Measurements from ENCODE around the gene L3HYPDH.
A peak's percentile ranks its signal among the peaks of the same experiment; 100 is the strongest.

The L3HYPDH gene

DNA sequence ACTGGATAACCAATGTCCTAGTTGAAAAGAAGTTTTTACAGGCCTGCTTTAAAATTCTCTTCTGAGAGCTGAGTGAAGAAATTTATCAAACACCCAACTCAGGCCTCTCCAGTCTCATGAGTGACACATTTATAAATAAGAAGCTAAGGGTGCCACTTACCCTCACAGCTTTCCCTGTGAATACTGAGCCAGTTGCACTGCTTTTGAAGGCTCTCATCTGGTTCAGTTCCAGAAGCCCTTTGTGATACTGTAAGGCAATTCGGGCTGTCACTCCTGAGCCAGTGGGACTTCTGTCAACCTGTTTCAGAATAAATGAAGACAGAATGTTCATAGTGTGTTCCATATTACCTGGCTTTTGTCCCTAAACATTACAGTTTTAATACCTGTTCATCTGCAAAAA, 8.5 kb downstream of the L3HYPDH start:
- Histone ChIP-seq H3K4ac (ENCODE audit: low read depth, low read length) (no peak overlapping the region), H3K4me2 (ENCODE audit: low read length) (no peak overlapping the region), H3K79me1 (ENCODE audit: low read length) (peaks cover 2% of the 10 kb centered on the region), H3K27me3 (ENCODE audit: insufficient read depth, low read length, poor library complexity) (no peaks in the 10 kb centered on the region), H4K8ac (ENCODE audit: low read depth, low read length) (no peak overlapping the region), H3K18ac (ENCODE audit: low read length) (no peak overlapping the region), H4K5ac (ENCODE audit: low read length) (no peak overlapping the region), H3K56ac (ENCODE audit: low read length) (no peak overlapping the region), H3K36me3 (ENCODE audit: control insufficient read depth, insufficient read depth, low read length) (peaks cover 2% of the 10 kb centered on the region), H3K79me2 (ENCODE audit: control insufficient read depth, insufficient read depth, low read length) (peaks cover 2% of the 10 kb centered on the region), H3K27ac (ENCODE audit: low read depth, low read length) (no peak overlapping the region), H2BK5ac (ENCODE audit: low read length) (no peak overlapping the region), H3K4me3 (ENCODE audit: low read length) (no peak overlapping the region), H3K23ac (ENCODE audit: low read length) (no peak overlapping the region), H3K4me1 (ENCODE audit: control insufficient read depth, low read depth, low read length) (no peaks in the 10 kb centered on the region), H2AK5ac (ENCODE audit: low read length) (no peak overlapping the region), H2BK15ac (replicated peaks; ENCODE audit: low read depth) (no peak overlapping the region), H3K9ac (ENCODE audit: low read length) (no peak overlapping the region), H2BK120ac (ENCODE audit: low read depth, low read length) (no peak overlapping the region)
- DNase-seq = no peak
- no CpG with 5 or more reads among the region's 1 CpG for WGBS (ENCODE audit: extremely low coverage, insufficient coverage, low lambda C conversion rate)

DNA sequence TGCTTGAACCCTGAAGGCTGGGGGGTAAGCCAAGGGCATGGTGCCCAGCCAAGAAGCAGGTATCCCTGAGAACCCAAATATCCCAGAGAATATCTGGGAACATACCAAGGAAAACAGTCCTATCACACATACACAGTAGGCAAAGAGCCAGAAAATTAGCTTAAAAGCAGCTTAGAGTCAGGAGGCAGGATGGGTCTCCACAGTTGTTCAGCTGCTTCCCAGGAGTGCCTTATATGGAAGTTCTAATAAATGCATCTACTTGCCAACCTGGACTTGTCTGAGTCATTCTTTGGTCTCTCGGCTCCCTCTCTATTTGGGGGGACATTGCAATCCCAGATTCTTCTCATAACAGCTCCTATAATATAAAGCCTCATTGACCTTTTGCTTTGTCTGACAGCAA, 10.0 kb downstream of the L3HYPDH start:
- no CpG with 5 or more reads among the region's 1 CpG for WGBS (ENCODE audit: extremely low coverage, insufficient coverage, low lambda C conversion rate)
- no peak overlapping the region for H3K56ac ChIP-seq (ENCODE audit: low read length)
- no peak overlapping the region for H3K4ac ChIP-seq (ENCODE audit: low read depth, low read length)
- H3K4me2 ChIP-seq (ENCODE audit: low read length) = no peak overlapping the region
- no peak overlapping the region for H2BK15ac ChIP-seq (replicated peaks; ENCODE audit: low read depth)
- no peak overlapping the region for H3K23ac ChIP-seq (ENCODE audit: low read length)
- no peaks in the 10 kb centered on the region for H3K79me2 ChIP-seq (ENCODE audit: control insufficient read depth, insufficient read depth, low read length)
- no peak overlapping the region for H2BK5ac ChIP-seq (ENCODE audit: low read length)
- no peak overlapping the region for H3K27ac ChIP-seq (ENCODE audit: low read depth, low read length)
- no peak overlapping the region for H3K18ac ChIP-seq (ENCODE audit: low read length)
- H3K4me1 ChIP-seq (ENCODE audit: control insufficient read depth, low read depth, low read length) = no peaks in the 10 kb centered on the region
- H4K8ac ChIP-seq (ENCODE audit: low read depth, low read length) = no peak overlapping the region
- H3K79me1 ChIP-seq (ENCODE audit: low read length) = peaks cover 2% of the 10 kb centered on the region
- H2AK5ac ChIP-seq (ENCODE audit: low read length) = no peak overlapping the region
- H3K9ac ChIP-seq (ENCODE audit: low read length) = no peak overlapping the region
- no peak overlapping the region for H2BK120ac ChIP-seq (ENCODE audit: low read depth, low read length)
- no peak for DNase-seq
- no peak overlapping the region for H3K4me3 ChIP-seq (ENCODE audit: low read length)
- peaks cover 2% of the 10 kb centered on the region for H3K36me3 ChIP-seq (ENCODE audit: control insufficient read depth, insufficient read depth, low read length)
- H4K5ac ChIP-seq (ENCODE audit: low read length) = no peak overlapping the region
- H3K27me3 ChIP-seq (ENCODE audit: insufficient read depth, low read length, poor library complexity) = no peaks in the 10 kb centered on the region

DNA sequence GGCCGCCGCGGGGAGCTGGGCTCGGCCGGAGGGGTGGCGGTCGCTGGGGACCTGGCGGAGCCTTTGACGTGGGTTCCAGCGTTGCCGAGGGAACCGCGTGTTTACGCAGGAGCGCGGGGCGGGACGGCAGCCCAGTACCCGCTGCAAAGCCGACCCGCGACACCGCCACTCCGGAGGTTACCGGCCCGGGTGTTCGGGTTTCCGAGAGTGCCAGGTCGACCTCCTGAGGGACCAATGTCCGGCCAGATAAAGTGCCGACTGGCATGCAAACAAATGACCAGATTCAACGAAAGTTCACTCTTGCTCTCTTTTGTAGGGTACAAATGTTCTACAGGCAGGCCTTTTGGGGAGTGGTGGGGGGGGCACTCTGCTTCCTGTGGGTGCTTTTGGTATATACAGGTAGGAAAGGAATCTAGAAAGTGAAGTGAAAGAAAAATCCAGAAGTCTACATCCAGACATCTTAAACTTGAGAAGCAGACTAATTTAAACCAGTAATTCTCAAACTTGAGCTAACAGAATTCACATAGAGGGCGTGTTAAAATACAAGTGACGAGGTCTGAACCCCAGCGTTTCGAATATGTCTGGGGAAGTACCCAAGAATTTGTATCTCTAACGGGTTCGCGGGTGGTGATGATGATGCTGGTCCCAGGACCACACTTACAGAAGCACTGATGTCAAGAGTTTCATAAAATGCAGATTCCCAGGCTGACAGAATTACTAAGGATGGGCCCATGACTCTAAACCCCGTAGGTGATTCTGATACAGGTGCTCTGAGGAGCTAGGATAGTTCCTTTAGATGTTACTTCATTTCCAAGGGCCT, 18.7 kb downstream of the L3HYPDH start, which contains the start of gene GPR135:
TSS of gene GPR135 (minus strand) at position 65 of the 820 bp plus-strand sequence. CDS start 154 bp downstream, outside the sequence.
- Histone ChIP-seq H3K4me2 (ENCODE audit: low read length) (peak within 1 kb of the TSS; percentile 89), H3K9ac (ENCODE audit: low read length) (peak within 1 kb of the TSS; percentile 72), H2BK5ac (ENCODE audit: low read length) (no peak within 1 kb of the TSS), H3K79me2 (ENCODE audit: control insufficient read depth, insufficient read depth, low read length) (no peaks in the 10 kb centered on the region), H3K4me1 (ENCODE audit: control insufficient read depth, low read depth, low read length) (no peaks in the 10 kb centered on the region), H3K56ac (ENCODE audit: low read length) (peak within 1 kb of the TSS; percentile 73), H2BK120ac (ENCODE audit: low read depth, low read length) (no peak within 1 kb of the TSS), H3K18ac (ENCODE audit: low read length) (no peak within 1 kb of the TSS), H3K4me3 (ENCODE audit: low read length) (peak within 1 kb of the TSS; percentile 48), H3K4ac (ENCODE audit: low read depth, low read length) (no peak within 1 kb of the TSS), H4K8ac (ENCODE audit: low read depth, low read length) (no peak within 1 kb of the TSS), H2BK15ac (replicated peaks; ENCODE audit: low read depth) (no peak within 1 kb of the TSS), H4K5ac (ENCODE audit: low read length) (no peak within 1 kb of the TSS), H3K27ac (ENCODE audit: low read depth, low read length) (no peak within 1 kb of the TSS), H3K79me1 (ENCODE audit: low read length) (no peaks in the 10 kb centered on the region), H2AK5ac (ENCODE audit: low read length) (no peak within 1 kb of the TSS), H3K36me3 (ENCODE audit: control insufficient read depth, insufficient read depth, low read length) (no peaks in the 10 kb centered on the region), H3K23ac (ENCODE audit: low read length) (no peak within 1 kb of the TSS), H3K27me3 (ENCODE audit: insufficient read depth, low read length, poor library complexity) (peaks cover 2% of the 10 kb centered on the region)
- no CpG with 5 or more reads among the region's 40 CpGs for WGBS (ENCODE audit: extremely low coverage, insufficient coverage, low lambda C conversion rate)
- no peak for DNase-seq

DNA sequence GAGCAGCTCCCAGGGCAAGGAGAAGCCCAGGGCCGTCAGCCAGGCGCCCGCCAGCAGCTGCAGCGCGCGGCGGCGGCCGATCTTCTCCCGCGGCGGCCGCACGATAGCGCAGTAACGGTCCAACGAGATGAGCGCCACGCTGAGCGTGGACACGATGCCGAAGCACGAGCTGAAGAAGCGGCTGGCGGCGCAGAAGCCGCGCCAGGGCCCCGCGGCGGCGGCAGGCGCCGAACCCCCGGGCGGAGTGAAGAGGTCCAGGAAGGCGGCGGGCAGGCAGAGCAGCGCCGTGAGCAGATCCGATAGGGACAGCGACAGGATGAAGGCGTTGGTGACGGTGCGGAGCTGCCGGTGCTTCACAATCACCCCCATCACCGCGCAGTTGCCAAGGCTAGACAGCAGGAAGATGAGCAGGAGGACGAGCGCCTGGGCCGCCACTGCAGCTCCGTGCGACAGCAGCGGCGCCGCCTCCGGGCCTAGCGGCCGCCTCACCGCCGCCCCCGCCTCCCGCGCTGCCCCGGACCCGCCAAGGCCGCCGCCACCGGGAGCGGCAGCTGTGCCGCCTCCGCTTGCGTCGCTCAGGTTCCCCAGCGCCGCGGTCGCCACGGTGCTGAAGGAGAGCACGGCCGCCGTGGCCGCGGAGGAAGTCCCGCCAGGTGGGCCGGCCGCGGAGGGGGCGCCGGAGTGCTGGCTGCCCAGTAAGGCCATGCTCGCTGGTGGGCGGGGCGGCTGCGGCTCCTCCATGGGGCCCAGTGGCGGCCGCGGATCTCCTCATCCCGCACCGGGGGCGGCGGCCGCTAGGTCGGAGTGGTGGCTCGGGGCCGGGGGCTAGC, 19.5 kb downstream of the L3HYPDH start:
- Histone ChIP-seq H3K4me3 (ENCODE audit: low read length) (peak overlapping the region; percentile 48), H2AK5ac (ENCODE audit: low read length) (no peak overlapping the region)

GRCh38 chr14:59463787-59464485, 20.3 kb downstream of the L3HYPDH start:
- Histone ChIP-seq H4K5ac (ENCODE audit: low read length) (no peak overlapping the region), H3K9ac (ENCODE audit: low read length) (peak overlapping the region; percentile 72), H3K27ac (ENCODE audit: low read depth, low read length) (no peak overlapping the region), H3K36me3 (ENCODE audit: control insufficient read depth, insufficient read depth, low read length) (no peaks in the 10 kb centered on the region), H3K27me3 (ENCODE audit: insufficient read depth, low read length, poor library complexity) (peaks cover 2% of the 10 kb centered on the region), H2BK5ac (ENCODE audit: low read length) (no peak overlapping the region), H3K4me3 (ENCODE audit: low read length) (no peak overlapping the region), H4K8ac (ENCODE audit: low read depth, low read length) (no peak overlapping the region), H3K18ac (ENCODE audit: low read length) (no peak overlapping the region), H3K79me2 (ENCODE audit: control insufficient read depth, insufficient read depth, low read length) (no peaks in the 10 kb centered on the region), H2BK120ac (ENCODE audit: low read depth, low read length) (no peak overlapping the region), H3K4ac (ENCODE audit: low read depth, low read length) (no peak overlapping the region), H2AK5ac (ENCODE audit: low read length) (no peak overlapping the region), H3K79me1 (ENCODE audit: low read length) (no peaks in the 10 kb centered on the region), H3K56ac (ENCODE audit: low read length) (peak overlapping the region; percentile 73), H2BK15ac (replicated peaks; ENCODE audit: low read depth) (no peak overlapping the region), H3K23ac (ENCODE audit: low read length) (peak overlapping the region; percentile 3), H3K4me1 (ENCODE audit: control insufficient read depth, low read depth, low read length) (no peaks in the 10 kb centered on the region), H3K4me2 (ENCODE audit: low read length) (peak overlapping the region; percentile 89)
- peak; percentile 39 for DNase-seq
- no CpG with 5 or more reads among the region's 60 CpGs for WGBS (ENCODE audit: extremely low coverage, insufficient coverage, low lambda C conversion rate)

More for the DNA sequence above, 19.5 kb downstream of the L3HYPDH start:
- H3K79me2 ChIP-seq (ENCODE audit: control insufficient read depth, insufficient read depth, low read length) = no peaks in the 10 kb centered on the region
- H3K36me3 ChIP-seq (ENCODE audit: control insufficient read depth, insufficient read depth, low read length) = no peaks in the 10 kb centered on the region
- H3K4me1 ChIP-seq (ENCODE audit: control insufficient read depth, low read depth, low read length) = no peaks in the 10 kb centered on the region
- no peaks in the 10 kb centered on the region for H3K79me1 ChIP-seq (ENCODE audit: low read length)
- no peak overlapping the region for H3K23ac ChIP-seq (ENCODE audit: low read length)
- H2BK120ac ChIP-seq (ENCODE audit: low read depth, low read length) = no peak overlapping the region
- no peak overlapping the region for H4K8ac ChIP-seq (ENCODE audit: low read depth, low read length)
- peak overlapping the region; percentile 89 for H3K4me2 ChIP-seq (ENCODE audit: low read length)
- no peak overlapping the region for H4K5ac ChIP-seq (ENCODE audit: low read length)
- no peak overlapping the region for H3K27ac ChIP-seq (ENCODE audit: low read depth, low read length)
- peak; percentile 81 for DNase-seq
- WGBS (ENCODE audit: extremely low coverage, insufficient coverage, low lambda C conversion rate) = no CpG with 5 or more reads among the region's 105 CpGs
- H3K4ac ChIP-seq (ENCODE audit: low read depth, low read length) = no peak overlapping the region
- H3K18ac ChIP-seq (ENCODE audit: low read length) = no peak overlapping the region
- no peak overlapping the region for H2BK15ac ChIP-seq (replicated peaks; ENCODE audit: low read depth)
- H3K9ac ChIP-seq (ENCODE audit: low read length) = peak overlapping the region; percentile 72
- H3K27me3 ChIP-seq (ENCODE audit: insufficient read depth, low read length, poor library complexity) = peaks cover 2% of the 10 kb centered on the region
- H3K56ac ChIP-seq (ENCODE audit: low read length) = peak overlapping the region; percentile 73
- H2BK5ac ChIP-seq (ENCODE audit: low read length) = no peak overlapping the region
